HG03432 (cell line): ENCODE measurements around the gene CACNA1C.
"Not testable (repeated sequence)": the region's sequence is repeated elsewhere in the genome, so short reads cannot be mapped to it uniquely, and the experiment has no call there.

ENCODE experiments used
- ATAC-seq: cut with Tn5 transposase; IDR thresholded peaks from one replicate; pipeline ENCODE4 v1.9.1; 2021; ENCODE audit warnings: mild to moderate bottlenecking, moderate library complexity; ENCODE audit not compliant: unreplicated experiment

Gene CACNA1C

GRCh38 chr12:2463719-2464118, 410.9 kb downstream of the CACNA1C start:
- no peak for ATAC-seq

- no peak for ATAC-seq
Observed at GRCh38 chr12:2465681-2466080, 412.9 kb downstream of the CACNA1C start.

- ATAC-seq = no peak
Observed at GRCh38 chr12:2466211-2466610, 413.4 kb downstream of the CACNA1C start.

GRCh38 chr12:2467447-2468195, 414.8 kb downstream of the CACNA1C start:
- no peak for ATAC-seq

- ATAC-seq = no peak
Observed at GRCh38 chr12:2475984-2476383, 423.2 kb downstream of the CACNA1C start.

- ATAC-seq = no peak
Observed at GRCh38 chr12:2477009-2477766, 424.4 kb downstream of the CACNA1C start.

- ATAC-seq = no peak
Observed at GRCh38 chr12:2479851-2480535, 427.2 kb downstream of the CACNA1C start.

GRCh38 chr12:2481346-2481745, 428.6 kb downstream of the CACNA1C start:
- no peak for ATAC-seq

- no peak for ATAC-seq
Observed at GRCh38 chr12:2481951-2482350, 429.2 kb downstream of the CACNA1C start.

GRCh38 chr12:2482938-2483660, 430.3 kb downstream of the CACNA1C start:
- ATAC-seq = no peak

- ATAC-seq = no peak
Observed at GRCh38 chr12:2483713-2484112, 430.9 kb downstream of the CACNA1C start.

GRCh38 chr12:2484141-2484776, 431.5 kb downstream of the CACNA1C start:
- no peak for ATAC-seq

- ATAC-seq = no peak
Observed at GRCh38 chr12:2485681-2486080, 432.9 kb downstream of the CACNA1C start.

- no peak for ATAC-seq
Observed at GRCh38 chr12:2486796-2487195, 434.0 kb downstream of the CACNA1C start.

- no peak for ATAC-seq
Observed at GRCh38 chr12:2487278-2487677, 434.5 kb downstream of the CACNA1C start.

GRCh38 chr12:2488131-2488530, 435.3 kb downstream of the CACNA1C start:
- ATAC-seq = no peak

- no peak for ATAC-seq
Observed at GRCh38 chr12:2488596-2488995, 435.8 kb downstream of the CACNA1C start.

- ATAC-seq = no peak
Observed at GRCh38 chr12:2489275-2489674, 436.5 kb downstream of the CACNA1C start.

- no peak for ATAC-seq
Observed at GRCh38 chr12:2490831-2491230, 438.0 kb downstream of the CACNA1C start.

- ATAC-seq = not testable (repeated sequence)
Observed at GRCh38 chr12:2491349-2491748, 438.6 kb downstream of the CACNA1C start.

GRCh38 chr12:2492236-2492635, 439.4 kb downstream of the CACNA1C start:
- no peak for ATAC-seq
